SK-N-SH treated with all-trans-retinoic acid at 6 μM for 48 hours (cell line): Measurements from ENCODE around the gene CDKL5.

Experiments
- ARNTL ChIP-seq: fragments of 450-650 bp; formaldehyde crosslinking; IDR thresholded peaks from 2 replicates; pipeline ENCODE4 v1.5.0; 2020; ENCODE audit warnings: low read depth, mild to moderate bottlenecking, moderate library complexity, borderline replicate concordance
- CREB5 ChIP-seq: fragments of 250-450 bp; sonication (Bioruptor Pico); IDR thresholded peaks from 2 replicates; pipeline ENCODE4 v1.5.1; 2020; ENCODE audit warnings: low read depth, mild to moderate bottlenecking, moderate library complexity
- ESRRG ChIP-seq: fragments of 250-450 bp; sonication (Bioruptor Pico); IDR thresholded peaks from 2 replicates; pipeline ENCODE4 v1.6.1; 2021; ENCODE audit warnings: mild to moderate bottlenecking
- GLIS3 ChIP-seq: fragments of 250-450 bp; sonication (Bioruptor Pico); IDR thresholded peaks from 2 replicates; pipeline ENCODE4 v1.5.0; 2020; ENCODE audit warnings: mild to moderate bottlenecking, moderate library complexity
- PATZ1 ChIP-seq: fragments of 250-450 bp; sonication (Bioruptor Pico); IDR thresholded peaks from 2 replicates; pipeline ENCODE4 v1.8.0; 2020; ENCODE audit warnings: mild to moderate bottlenecking, moderate library complexity, borderline replicate concordance
- POU6F1 ChIP-seq: fragments of 250-450 bp; sonication (Bioruptor Pico); IDR thresholded peaks from 2 replicates; pipeline ENCODE4 v1.8.0; 2021; ENCODE audit warnings: low read depth, mild to moderate bottlenecking, moderate library complexity, borderline replicate concordance
- PPARA ChIP-seq: fragments of 250-450 bp; sonication (Bioruptor Pico); IDR thresholded peaks from 2 replicates; pipeline ENCODE4 v1.5.0; 2020; ENCODE audit warnings: mild to moderate bottlenecking, borderline replicate concordance
- RARB ChIP-seq: fragments of 250-450 bp; sonication (Bioruptor Pico); IDR thresholded peaks from 2 replicates; pipeline ENCODE4 v1.8.0; 2021; ENCODE audit warnings: mild to moderate bottlenecking, moderate library complexity
- TOX ChIP-seq: fragments of 250-450 bp; sonication (Bioruptor Pico); IDR thresholded peaks from 2 replicates; pipeline ENCODE4 v1.8.0; 2021; ENCODE audit warnings: mild to moderate bottlenecking, moderate library complexity, borderline replicate concordance
- ZFP30 ChIP-seq: fragments of 450-650 bp; formaldehyde crosslinking; IDR thresholded peaks from 2 replicates; pipeline ENCODE4 v1.5.0; 2022; ENCODE audit warnings: mild to moderate bottlenecking, moderate library complexity
- ZNF565 ChIP-seq: fragments of 450-650 bp; formaldehyde crosslinking; conservative IDR thresholded peaks from 2 replicates; pipeline ENCODE4 v1.5.0; 2020; ENCODE audit warnings: low read depth, mild to moderate bottlenecking, moderate library complexity
- ZNF8 ChIP-seq: fragments of 450-650 bp; formaldehyde crosslinking; IDR thresholded peaks from 2 replicates; pipeline ENCODE4 v1.5.0; 2020; ENCODE audit warnings: mild to moderate bottlenecking, moderate library complexity

GRCh38 chrX:18424482-18425198 is 768 bp upstream of the CDKL5 start:
- no peak for TF ChIP-seq PPARA (CRISPR knock-in tag)
- no peak for TF ChIP-seq GLIS3 (CRISPR knock-in tag)
- TF ChIP-seq CREB5 (CRISPR knock-in tag), result no peak
- no peak for TF ChIP-seq ZNF565
- TF ChIP-seq ZFP30 (CRISPR knock-in tag), result no peak
- TF ChIP-seq PATZ1, result no peak
- TF ChIP-seq TOX (CRISPR knock-in tag), result no peak
- TF ChIP-seq RARB (CRISPR knock-in tag), result no peak
- no peak for TF ChIP-seq ESRRG (CRISPR knock-in tag)
- no peak for TF ChIP-seq ARNTL (CRISPR knock-in tag)
- no peak for TF ChIP-seq POU6F1 (CRISPR knock-in tag)
- no peak for TF ChIP-seq ZNF8 (CRISPR knock-in tag)
